ENCODE measurements around the gene AACS. TPM values are rescaled to one million over a fixed set of nuclear protein-coding genes. Genes with fewer than 3 reads are reported as not detected.
"Not testable (repeated sequence)": the region's sequence is repeated elsewhere in the genome, so short reads cannot be mapped to it uniquely, and the experiment has no call there.

The AACS gene
- total and polyA plus RNA-seq, 2 experiments from 2014 or later, result 32.2 to 36.8 TPM

GRCh38 chr12:125134576-125134975 is 69.3 kb downstream of the AACS start:
- no peaks in the 10 kb centered on the region for H3K27me3 ChIP-seq
- H3K27ac ChIP-seq, result no peak overlapping the region
- no peaks in the 10 kb centered on the region for H3K9me3 ChIP-seq (ENCODE audit: low read depth)
- no peak overlapping the region for H3K4me3 ChIP-seq
- no peaks in the 10 kb centered on the region for H3K4me1 ChIP-seq (ENCODE audit: low read depth)
- no peak for DNase-seq (ENCODE audit: low read depth in 1 of 2, low spot score in 1 of 2)
- peaks cover 3% of the 10 kb centered on the region for H3K36me3 ChIP-seq
- TF ChIP-seq CTCF (IDR thresholded peaks at IDR 0.05; ENCODE audit: low read depth, low read length), result no peak

GRCh38 chr12:125135906-125136305 is 70.7 kb downstream of the AACS start:
- Histone ChIP-seq H3K4me1 (ENCODE audit: low read depth) (no peaks in the 10 kb centered on the region), H3K27me3 (no peaks in the 10 kb centered on the region), H3K27ac (no peak overlapping the region), H3K9me3 (ENCODE audit: low read depth) (no peaks in the 10 kb centered on the region), H3K4me3 (no peak overlapping the region), H3K36me3 (peaks cover 3% of the 10 kb centered on the region)
- no peak for DNase-seq (ENCODE audit: low read depth in 1 of 2, low spot score in 1 of 2)
- TF ChIP-seq CTCF (IDR thresholded peaks at IDR 0.05; ENCODE audit: low read depth, low read length), result no peak

- Histone ChIP-seq H3K9me3 (ENCODE audit: low read depth) (no peaks in the 10 kb centered on the region), H3K4me1 (ENCODE audit: low read depth) (no peaks in the 10 kb centered on the region), H3K27ac (no peak overlapping the region), H3K36me3 (peaks cover 3% of the 10 kb centered on the region), H3K4me3 (no peak overlapping the region), H3K27me3 (no peaks in the 10 kb centered on the region)
- DNase-seq (ENCODE audit: low read depth in 1 of 2, low spot score in 1 of 2), result no peak
- TF ChIP-seq CTCF (IDR thresholded peaks at IDR 0.05; ENCODE audit: low read depth, low read length), result no peak
Observed at GRCh38 chr12:125136702-125137101, 71.5 kb downstream of the AACS start.

GRCh38 chr12:125137766-125138344 is 72.6 kb downstream of the AACS start:
- H3K27ac ChIP-seq, result no peak overlapping the region
- DNase-seq (ENCODE audit: low read depth in 1 of 2, low spot score in 1 of 2), result no peak
- H3K4me1 ChIP-seq (ENCODE audit: low read depth), result no peaks in the 10 kb centered on the region
- no peaks in the 10 kb centered on the region for H3K27me3 ChIP-seq
- TF ChIP-seq CTCF (IDR thresholded peaks at IDR 0.05; ENCODE audit: low read depth, low read length), result no peak
- no peaks in the 10 kb centered on the region for H3K9me3 ChIP-seq (ENCODE audit: low read depth)
- peaks cover 3% of the 10 kb centered on the region for H3K36me3 ChIP-seq
- H3K4me3 ChIP-seq, result no peak overlapping the region

GRCh38 chr12:125140279-125141209 is 75.3 kb downstream of the AACS start:
- TF ChIP-seq CTCF (IDR thresholded peaks at IDR 0.05; ENCODE audit: low read depth, low read length), result no peak
- Histone ChIP-seq H3K4me3 (no peak overlapping the region), H3K27me3 (no peaks in the 10 kb centered on the region), H3K4me1 (ENCODE audit: low read depth) (no peaks in the 10 kb centered on the region), H3K27ac (no peak overlapping the region), H3K36me3 (peaks cover 3% of the 10 kb centered on the region), H3K9me3 (ENCODE audit: low read depth) (no peaks in the 10 kb centered on the region)
- DNase-seq (ENCODE audit: low read depth in 1 of 2, low spot score in 1 of 2), result peak in 1 of 2 donors; percentile 50

- H3K9me3 ChIP-seq (ENCODE audit: low read depth); H3K4me3 ChIP-seq; H3K36me3 ChIP-seq; DNase-seq (ENCODE audit: low read depth in 1 of 2, low spot score in 1 of 2); H3K27me3 ChIP-seq; H3K4me1 ChIP-seq (ENCODE audit: low read depth); H3K27ac ChIP-seq: not testable (repeated sequence)
Observed at GRCh38 chr12:125141210-125141573, 76.0 kb downstream of the AACS start.

Data from cardiac muscle cell (in vitro differentiated cells and primary cell).